ENCODE results near the gene KCNH4. TPM values are rescaled to one million over a fixed set of nuclear protein-coding genes. Genes with fewer than 3 reads are reported as not detected.

The KCNH4 gene
- total and polyA plus RNA-seq, 2 of the 13 experiments (the other 11 are each of a cell fraction or from before 2014, with no cell fraction given): 0.01 to 0.09 TPM

- TF ChIP-seq ZBTB49 (CRISPR knock-in tag; IDR thresholded peaks at IDR 0.05; ENCODE audit: borderline replicate concordance): peak; percentile 97; the same call in 1 of the 2 replicates
- 0 out of 2 replicates have a peak, but pooled peaks have one; percentile 40 for TF ChIP-seq MLX (CRISPR knock-in tag; IDR thresholded peaks at IDR 0.05)
- no peak for TF ChIP-seq TAF15 (IDR thresholded peaks at IDR 0.05; ENCODE audit: low read depth, low read length, poor library complexity, severe bottlenecking)
- TF ChIP-seq MAFG (CRISPR knock-in tag; IDR thresholded peaks at IDR 0.05): no peak
- 0 out of 2 replicates have a peak, but pooled peaks have one; percentile 29 for TF ChIP-seq ZNF292 (CRISPR knock-in tag; IDR thresholded peaks at IDR 0.05; ENCODE audit: borderline replicate concordance, low read depth)
- peak; percentile 88; the same call in 1 of the 2 replicates for TF ChIP-seq AHR (CRISPR knock-in tag; IDR thresholded peaks at IDR 0.05)
- peak; percentile 87 for TF ChIP-seq ZNF12 (CRISPR knock-in tag; IDR thresholded peaks at IDR 0.05)
- peak; percentile 75; the same call in 1 of the 2 replicates for TF ChIP-seq ZSCAN25 (CRISPR knock-in tag; IDR thresholded peaks at IDR 0.05)
- TF ChIP-seq SALL2 (CRISPR knock-in tag; IDR thresholded peaks at IDR 0.05): peak; percentile 96
- no peak; the same call in 1 of the 2 replicates for TF ChIP-seq ZNF660 (CRISPR knock-in tag; IDR thresholded peaks at IDR 0.05; ENCODE audit: borderline replicate concordance, low read depth)
- no peak for TF ChIP-seq FUBP1 (CRISPR knock-in tag; IDR thresholded peaks at IDR 0.05; ENCODE audit: borderline replicate concordance)
- TF ChIP-seq TGIF2 (CRISPR knock-in tag; IDR thresholded peaks at IDR 0.05): peak; percentile 98
- TF ChIP-seq SMAD1 (CRISPR knock-in tag; IDR thresholded peaks at IDR 0.05; ENCODE audit: borderline replicate concordance, low read depth): no peak
- TF ChIP-seq TCF7 (IDR thresholded peaks at IDR 0.05; ENCODE audit: low read depth): no peak
- no peak for TF ChIP-seq HDAC1 (CRISPR knock-in tag; IDR thresholded peaks at IDR 0.05)
- TF ChIP-seq ZC3H13 (CRISPR knock-in tag; IDR thresholded peaks at IDR 0.05): no peak
- no peak for TF ChIP-seq ZNF326 (CRISPR knock-in tag; IDR thresholded peaks at IDR 0.05; ENCODE audit: borderline replicate concordance)
- peak; percentile 97 for TF ChIP-seq ZNF256 (CRISPR knock-in tag; conservative IDR thresholded peaks at IDR 0.05)
- no peak for TF ChIP-seq THAP7 (CRISPR knock-in tag; IDR thresholded peaks at IDR 0.05)
- peak; percentile 81; the same call in 1 of the 2 replicates for TF ChIP-seq GLI4 (CRISPR knock-in tag; IDR thresholded peaks at IDR 0.05; ENCODE audit: borderline replicate concordance)
- TF ChIP-seq STAT6 (CRISPR knock-in tag; IDR thresholded peaks at IDR 0.05; ENCODE audit: borderline replicate concordance): no peak
- peak; percentile 49 for TF ChIP-seq YY1 (IDR thresholded peaks at IDR 0.05; ENCODE audit: insufficient read depth, insufficient replicate concordance, low read depth, low read length)
Observed at GRCh38 chr17:42179911-42180410, 981 bp downstream of the KCNH4 start (continued).

All from HepG2 (cell line).